HUDEP-2 (cell line): ENCODE measurements around the gene PAFAH2.

Source experiments
- DNase-seq, 76 experiments: peaks; one replicate each; lab custom pipeline; 2025; ENCODE audit not compliant: unreplicated experiment in 76 of 76; lab: John Stamatoyannopoulos, UW

PAFAH2 gene

DNA sequence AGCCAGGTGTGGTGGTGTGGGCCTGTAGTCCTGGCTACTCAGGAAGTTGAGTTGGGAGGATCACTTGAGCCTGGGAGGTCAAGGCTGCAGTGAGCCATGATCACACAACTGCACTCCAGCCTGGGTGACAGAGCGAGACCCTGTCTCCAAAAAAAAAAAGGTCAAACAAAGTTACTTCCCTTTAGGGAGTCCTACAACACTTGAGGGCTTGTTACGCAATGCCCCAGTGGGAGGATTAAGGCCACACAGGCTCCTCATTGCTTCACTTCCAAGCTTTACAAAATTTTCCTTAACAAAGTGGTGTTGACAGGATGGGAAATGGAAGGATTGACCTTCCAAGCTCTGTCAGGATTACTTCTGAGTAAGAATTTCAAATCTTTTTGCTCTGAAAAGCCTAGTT lies 17.5 kb upstream of the PAFAH2 start:
- DNase-seq: no peak

GRCh38 chr1:26014179-26014578 lies 16.3 kb upstream of the PAFAH2 start:
- DNase-seq: no peak

- DNase-seq: no peak
Observed at GRCh38 chr1:26012864-26013263, 15.0 kb upstream of the PAFAH2 start.

GRCh38 chr1:26010825-26011224 lies 13.0 kb upstream of the PAFAH2 start:
- no peak for DNase-seq

- no peak for DNase-seq
Observed at GRCh38 chr1:26009796-26010447, 12.1 kb upstream of the PAFAH2 start.

DNA sequence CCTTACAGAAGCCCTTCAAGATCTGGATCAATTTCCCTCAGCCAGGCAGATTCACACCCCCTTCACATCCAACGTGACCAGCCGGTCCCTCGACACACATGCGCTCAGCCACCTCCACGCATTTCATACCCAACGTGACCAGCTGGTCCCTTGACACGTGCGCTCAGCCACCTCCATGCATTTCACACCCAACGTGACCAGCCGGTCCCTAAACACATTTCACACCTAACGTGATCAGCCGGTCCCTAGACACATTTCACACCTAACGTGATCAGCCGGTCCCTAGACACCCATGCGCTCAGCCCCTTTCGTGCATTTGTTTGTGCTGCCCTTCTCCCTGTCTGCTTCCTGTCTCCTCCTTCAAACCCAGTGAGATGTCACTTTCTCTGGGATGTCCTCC lies 8.8 kb upstream of the PAFAH2 start:
- DNase-seq: no peak

GRCh38 chr1:26005434-26006105 lies 7.7 kb upstream of the PAFAH2 start:
- DNase-seq: no peak

- DNase-seq: no peak
Observed at GRCh38 chr1:26003756-26004155, 5.9 kb upstream of the PAFAH2 start.

- no peak for DNase-seq
Observed at GRCh38 chr1:26003262-26003661, 5.4 kb upstream of the PAFAH2 start.

DNA sequence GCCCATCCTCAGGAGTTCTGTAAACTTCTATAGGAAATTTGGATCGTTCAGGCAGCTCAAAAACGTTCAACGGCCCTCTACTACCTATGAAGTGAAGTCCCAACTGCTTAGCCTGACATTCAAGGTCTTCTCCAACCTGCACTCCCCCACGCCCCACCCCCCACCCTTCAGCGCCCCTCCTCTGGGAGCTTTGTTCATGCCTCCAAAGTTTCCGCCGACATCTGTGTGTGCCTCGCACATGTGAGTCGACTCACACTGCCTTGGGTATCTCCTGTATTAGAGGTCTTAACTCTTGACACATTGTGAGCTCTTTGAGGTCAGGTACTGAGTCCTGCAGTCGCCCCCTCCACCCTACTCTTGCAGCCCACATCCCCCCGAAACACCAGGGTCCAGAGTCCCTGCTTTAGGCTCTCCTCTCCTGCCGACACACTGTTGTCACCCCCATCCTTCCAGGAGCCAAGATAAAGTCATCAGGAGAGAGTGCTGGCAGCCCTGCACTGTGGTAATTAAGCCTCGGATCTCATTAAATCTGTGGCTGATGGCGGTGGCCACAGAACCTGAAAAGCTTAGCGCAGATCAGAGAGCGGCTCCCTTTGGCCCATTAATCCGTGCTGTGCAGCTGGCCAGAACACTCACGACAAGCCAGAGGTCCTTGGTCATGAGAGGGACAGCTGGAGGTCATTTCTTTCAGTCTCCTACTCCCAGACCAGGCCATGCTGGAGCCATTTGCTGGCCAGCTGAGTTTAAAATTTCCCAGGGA lies 1.4 kb upstream of the PAFAH2 start:
- DNase-seq: no peak

DNA sequence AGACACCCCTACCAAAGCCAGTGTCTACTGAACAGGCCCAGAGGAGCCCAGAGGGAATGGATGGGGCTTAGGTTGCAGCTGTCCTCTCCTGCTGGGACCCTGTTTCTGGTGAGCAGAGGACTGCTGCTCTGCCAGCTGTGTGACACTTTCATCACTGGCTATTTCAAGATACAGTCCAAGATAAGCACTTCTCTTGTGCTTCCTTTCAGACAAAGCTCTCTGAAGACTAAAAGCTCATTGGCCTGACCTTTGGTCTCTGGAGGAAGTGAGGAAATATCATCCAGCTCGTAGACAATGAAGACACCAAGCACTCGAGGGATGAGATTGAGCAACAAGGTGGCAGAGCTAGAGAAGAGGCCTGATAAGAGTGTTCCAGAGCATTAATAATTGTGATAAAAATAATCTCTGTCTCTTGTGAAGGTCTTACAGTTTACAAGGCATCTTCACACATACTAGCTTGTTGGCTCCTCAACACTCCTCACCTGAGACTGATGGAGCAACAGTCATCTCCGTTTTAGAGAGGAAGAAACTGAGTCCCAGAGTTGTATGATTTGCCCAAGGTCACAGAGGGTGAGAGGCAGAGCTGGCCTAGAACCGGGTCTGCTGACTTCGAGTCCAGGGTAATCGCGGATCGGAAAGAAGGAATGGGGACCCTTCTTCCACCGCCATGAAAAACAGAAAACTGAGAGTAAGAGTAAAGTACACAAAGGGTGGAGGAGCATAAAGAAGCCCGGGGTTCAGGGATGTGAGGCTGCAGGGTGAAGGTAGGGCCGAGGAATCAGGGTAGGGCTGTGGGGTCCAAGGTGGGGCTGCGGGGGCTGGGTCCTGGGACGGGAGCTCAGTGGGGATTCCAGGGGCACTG lies 666 bp downstream of the PAFAH2 start:
- peak in 5 of 76 experiments; percentile 8 to 25 (median 14) for DNase-seq

DNA sequence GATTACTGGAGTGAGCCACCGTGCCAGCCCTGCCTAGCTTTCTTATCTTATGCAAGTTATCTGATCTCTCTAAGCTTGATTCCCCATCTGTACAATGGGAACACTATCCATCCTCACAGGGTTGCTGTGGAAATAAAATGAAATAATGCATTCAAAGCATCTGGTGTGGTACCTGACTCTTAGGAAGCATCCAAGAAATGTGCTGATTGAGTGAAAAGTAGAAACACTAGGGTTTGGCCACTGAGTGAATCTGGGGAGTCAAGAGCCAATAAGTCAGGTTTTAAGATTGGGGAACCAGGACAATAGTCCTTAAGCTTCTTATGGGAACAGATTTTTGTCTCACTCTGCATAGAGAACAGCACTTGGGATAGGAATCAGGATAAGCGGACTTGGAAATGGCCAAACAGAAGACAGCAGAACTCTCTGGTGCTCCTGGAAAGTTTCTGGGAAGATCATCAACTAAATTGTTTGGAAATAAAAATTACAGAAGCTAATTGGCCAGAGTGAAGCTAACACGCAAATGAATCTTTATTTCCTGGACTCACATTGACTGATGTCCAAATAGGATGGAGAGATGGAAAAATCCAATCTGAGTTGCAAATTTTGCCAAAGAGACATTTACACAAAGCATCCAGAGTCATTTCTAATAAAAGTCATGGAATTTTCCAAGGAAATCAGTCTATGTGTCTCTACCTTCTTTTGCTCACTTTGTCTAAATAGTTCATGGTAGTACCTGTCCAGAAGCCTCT lies 3.3 kb downstream of the PAFAH2 start:
- DNase-seq: no peak

DNA sequence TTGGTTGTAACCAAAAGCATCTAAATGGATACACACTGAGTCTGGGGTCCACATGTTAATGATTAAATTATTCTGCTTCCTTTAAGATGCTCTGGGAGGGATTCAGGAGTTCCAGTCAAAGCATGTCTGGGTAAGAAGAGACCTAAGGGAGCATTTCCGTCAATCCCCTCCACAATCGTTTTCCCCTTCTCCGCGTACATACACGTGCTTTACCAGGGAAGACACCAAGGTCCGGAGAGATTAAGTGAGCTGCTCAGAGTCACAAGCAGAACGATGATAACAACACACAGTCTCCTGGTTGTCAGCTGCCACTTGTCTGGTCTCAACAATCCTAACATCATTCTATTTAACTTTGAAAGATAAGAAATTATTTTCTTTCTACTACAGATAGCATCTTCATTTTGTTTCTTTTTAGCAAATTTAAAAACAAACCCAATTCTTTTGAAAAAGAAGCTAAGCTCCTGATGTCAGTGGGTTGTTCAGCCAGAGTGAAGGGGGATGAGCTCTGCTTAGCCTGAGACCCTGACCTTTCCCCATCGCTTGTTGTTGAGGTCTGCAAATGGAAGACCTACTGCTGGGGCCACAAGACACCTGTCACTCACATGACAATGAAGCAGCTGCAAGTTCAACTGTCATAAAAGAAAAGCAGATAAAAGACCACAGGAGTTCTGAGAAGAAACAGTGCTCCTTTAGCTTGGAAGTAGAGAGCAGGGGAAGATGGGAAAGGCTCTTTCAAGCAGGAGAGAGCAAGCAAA lies 4.5 kb downstream of the PAFAH2 start:
- DNase-seq: no peak

- no peak for DNase-seq
Observed at GRCh38 chr1:25992689-25993171, 5.1 kb downstream of the PAFAH2 start.

GRCh38 chr1:25991937-25992688 lies 5.8 kb downstream of the PAFAH2 start:
- no peak for DNase-seq

DNA sequence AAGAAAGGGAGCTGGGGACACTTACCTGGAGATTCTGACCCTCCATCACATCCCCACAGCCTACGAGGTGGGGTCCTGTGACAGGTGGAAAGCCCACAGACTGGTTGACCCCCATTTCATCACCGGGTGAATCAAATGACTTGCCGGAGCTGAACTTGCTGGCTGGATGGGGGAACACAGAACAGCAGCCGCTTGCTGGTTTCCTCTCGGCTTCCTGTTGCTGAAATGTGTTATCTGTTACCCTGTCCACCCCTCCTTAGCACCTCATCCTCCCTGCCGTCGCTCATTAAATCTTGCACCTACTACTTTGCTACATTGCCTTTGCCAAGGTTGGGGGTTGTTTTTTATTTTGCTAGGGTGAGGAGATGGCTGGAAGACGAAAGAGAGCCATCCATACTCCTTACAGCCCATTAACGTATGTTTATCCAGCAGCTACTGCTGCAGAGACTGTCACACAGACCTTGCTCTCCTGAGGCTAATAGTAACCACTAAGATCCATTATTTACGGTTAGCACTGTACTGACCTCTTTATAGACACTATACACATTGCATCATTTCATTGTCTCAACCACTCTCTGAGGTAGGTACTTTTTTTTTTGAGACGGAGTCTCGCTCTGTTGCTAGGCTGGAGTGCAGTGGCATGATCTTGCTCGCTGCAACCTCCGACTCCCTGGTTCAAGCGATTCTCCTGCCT lies 7.0 kb downstream of the PAFAH2 start:
- DNase-seq: no peak

DNA sequence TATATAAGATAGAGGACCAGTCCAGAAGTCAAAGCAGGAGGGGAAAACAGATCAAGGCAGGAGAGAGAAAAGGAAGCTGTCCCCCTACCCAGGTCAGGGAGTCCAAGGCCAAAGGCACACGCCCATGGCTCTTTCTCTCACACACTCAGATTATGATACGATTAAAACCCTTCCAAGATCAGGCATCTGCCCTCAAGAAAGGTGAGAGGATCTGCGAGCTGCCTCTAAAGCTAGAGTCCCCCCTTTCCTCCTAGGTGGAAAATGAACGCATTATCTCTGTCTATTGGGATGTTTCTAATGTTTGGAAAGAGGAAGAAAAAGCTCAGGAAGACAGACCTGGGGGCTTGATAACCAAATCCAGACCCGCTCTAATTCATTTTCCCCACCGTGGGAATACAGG lies 7.6 kb downstream of the PAFAH2 start:
- no peak for DNase-seq
